Measurements from ENCODE around the gene RAB11A. TPM values are rescaled to one million over a fixed set of nuclear protein-coding genes. Genes with fewer than 3 reads are reported as not detected.

Gene RAB11A
- polyA plus RNA-seq, 1 donor from 2014 or later = 600 TPM

Small RNAs within 50 kb of the gene (small RNA-seq; reads per million reads assigned to genes)
- gene RF00026 = 0 reads per million in 3 experiments

Other genes starting within 250 kb of the RAB11A start
- gene SLC24A1, start 247.6 kb upstream of the RAB11A start, polyA plus RNA-seq = 0.20 and 0.72 TPM in 2 replicates
- 7.5 and 10.5 TPM in 2 replicates for gene DENND4A, start 77.2 kb upstream of the RAB11A start, polyA plus RNA-seq